A673 (cell line): Measurements from ENCODE around the gene NAV1. TPM values are rescaled to one million over a fixed set of nuclear protein-coding genes. Genes with fewer than 3 reads are reported as not detected.
A peak's percentile ranks its signal among the peaks of the same experiment; 100 is the strongest.

Source experiments
- BruUV-seq: library from RNA; stranded (reverse); fragments of 400-500 nt; replicated peaks from 2 replicates; lab custom pipeline; 2021; lab: Mats Ljungman, UMichigan
- CTCF ChIA-PET: fragments of 300-600 bp; sonication (Branson Sonifier 250); formaldehyde crosslinking; loops from one replicate; lab custom pipeline; 2022; ENCODE audit warnings: antibody characterized with exemption; lab: Charles Lee
- POLR2A ChIA-PET: fragments of 300-600 bp; sonication (Branson Sonifier 250); formaldehyde crosslinking; loops from one replicate; lab custom pipeline; 2022; ENCODE audit warnings: antibody characterized with exemption; ENCODE audit not compliant: low non-redundant PET; lab: Charles Lee
- DNase-seq: peaks from one replicate; pipeline ENCODE4 v3.0.0-alpha.2; 2015; ENCODE audit warnings: low spot score
- H3K27ac ChIP-seq: fragments of 200-600 bp; sonication (generic); 2 replicates; pipeline ENCODE4 v1.5.1; 2016; ENCODE audit warnings: mixed run types, low read depth, mild to moderate bottlenecking, mixed read lengths, antibody characterized with exemption, low read length; ENCODE audit not compliant: poor library complexity, severe bottlenecking
- H3K27me3 ChIP-seq: fragments of 200-600 bp; sonication (generic); replicated peaks from 2 replicates; pipeline ENCODE4 v1.6.1; 2017; ENCODE audit warnings: mixed run types, low read depth, mild to moderate bottlenecking, mixed read lengths, antibody characterized with exemption, low read length; ENCODE audit not compliant: insufficient read depth, poor library complexity
- H3K36me3 ChIP-seq: fragments of 200-600 bp; sonication (generic); 2 replicates; pipeline ENCODE4 v1.6.1; 2016; ENCODE audit warnings: mixed run types, mild to moderate bottlenecking, mixed read lengths, antibody characterized with exemption, low read length; ENCODE audit not compliant: insufficient read depth, poor library complexity, severe bottlenecking
- H3K4me1 ChIP-seq: fragments of 200-600 bp; sonication (generic); 2 replicates; pipeline ENCODE4 v1.6.1; 2017; ENCODE audit warnings: mixed run types, mild to moderate bottlenecking, mixed read lengths, antibody characterized with exemption, low read length; ENCODE audit not compliant: insufficient read depth, poor library complexity, severe bottlenecking
- H3K4me3 ChIP-seq: fragments of 200-600 bp; sonication (generic); 2 replicates; pipeline ENCODE4 v1.5.1; 2016; ENCODE audit warnings: low read depth, mixed run types, mild to moderate bottlenecking, mixed read lengths, low read length; ENCODE audit not compliant: poor library complexity, severe bottlenecking
- H3K9me3 ChIP-seq: fragments of 200-600 bp; sonication (generic); 2 replicates; pipeline ENCODE4 v1.6.1; 2016; ENCODE audit warnings: mixed run types, low read depth, mild to moderate bottlenecking, mixed read lengths, antibody characterized with exemption, low read length; ENCODE audit not compliant: poor library complexity, severe bottlenecking
- EZH2 ChIP-seq: fragments of 200-600 bp; sonication (generic); IDR thresholded peaks from 2 replicates; pipeline ENCODE4 v1.6.1; 2017; ENCODE audit warnings: borderline replicate concordance, low read depth, mild to moderate bottlenecking, mixed read lengths, antibody characterized with exemption, low read length; ENCODE audit not compliant: poor library complexity, severe bottlenecking
- intact Hi-C: fragments of 100-400 bp; cut with micrococcal nuclease; formaldehyde crosslinking; loops from one replicate; pipeline ENCODE4 v1.10.0; 2022; ENCODE audit not compliant: unreplicated experiment
- total RNA-seq: library from RNA; stranded (reverse); gene quantifications from 2 replicates; pipeline ENCODE4 v1.2.3, GENCODE V29; 2021
- TF ChIP-seq, protein P1 (sequence below): fragments of 300-800, 200-600 bp; sonication (generic); conservative IDR thresholded peaks from 2 replicates; pipeline ENCODE4 v1.5.1; 2017; ENCODE audit warnings: low read depth, mild to moderate bottlenecking, antibody characterized with exemption, low read length, moderate library complexity, mixed read lengths

The NAV1 gene
- total RNA-seq, 1 experiment from 2014 or later, result 48.2 TPM

GRCh38 chr1:201499795-201500669, 38.9 kb upstream of the NAV1 start:
- ChIA-PET POLR2A (no interaction called here), CTCF (interaction anchor here (4.5 kb wide), 1 partner anchor 12 kb away, joined by 37 read pairs; no protein-coding TSS in a partner anchor)
- intact Hi-C loops, result no loop called here

GRCh38 chr1:201500670-201501120, 38.2 kb upstream of the NAV1 start:
- Histone ChIP-seq H3K27me3 (no peaks in the 10 kb centered on the region), H3K9me3 (no peaks in the 10 kb centered on the region), H3K4me3 (no peak overlapping the region), H3K27ac (peak overlapping the region; percentile 61), H3K36me3 (peaks cover 24% of the 10 kb centered on the region), H3K4me1 (peaks cover 56% of the 10 kb centered on the region)
- ChIA-PET POLR2A (no interaction called here), CTCF (interaction anchor here (4.5 kb wide), 1 partner anchor 12 kb away, joined by 37 read pairs; no protein-coding TSS in a partner anchor)
- BruUV-seq, result no TSS peak
- intact Hi-C loops, result no loop called here
- DNase-seq, result no peak
- TF ChIP-seq, protein P1, sequence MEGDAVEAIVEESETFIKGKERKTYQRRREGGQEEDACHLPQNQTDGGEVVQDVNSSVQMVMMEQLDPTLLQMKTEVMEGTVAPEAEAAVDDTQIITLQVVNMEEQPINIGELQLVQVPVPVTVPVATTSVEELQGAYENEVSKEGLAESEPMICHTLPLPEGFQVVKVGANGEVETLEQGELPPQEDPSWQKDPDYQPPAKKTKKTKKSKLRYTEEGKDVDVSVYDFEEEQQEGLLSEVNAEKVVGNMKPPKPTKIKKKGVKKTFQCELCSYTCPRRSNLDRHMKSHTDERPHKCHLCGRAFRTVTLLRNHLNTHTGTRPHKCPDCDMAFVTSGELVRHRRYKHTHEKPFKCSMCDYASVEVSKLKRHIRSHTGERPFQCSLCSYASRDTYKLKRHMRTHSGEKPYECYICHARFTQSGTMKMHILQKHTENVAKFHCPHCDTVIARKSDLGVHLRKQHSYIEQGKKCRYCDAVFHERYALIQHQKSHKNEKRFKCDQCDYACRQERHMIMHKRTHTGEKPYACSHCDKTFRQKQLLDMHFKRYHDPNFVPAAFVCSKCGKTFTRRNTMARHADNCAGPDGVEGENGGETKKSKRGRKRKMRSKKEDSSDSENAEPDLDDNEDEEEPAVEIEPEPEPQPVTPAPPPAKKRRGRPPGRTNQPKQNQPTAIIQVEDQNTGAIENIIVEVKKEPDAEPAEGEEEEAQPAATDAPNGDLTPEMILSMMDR, result no peak
- no peak for TF ChIP-seq EZH2

More at GRCh38 chr1:201499795-201500669, 38.9 kb upstream of the NAV1 start:
- no peak overlapping the region for H3K4me3 ChIP-seq
- no TSS peak for BruUV-seq
- peaks cover 31% of the 10 kb centered on the region for H3K36me3 ChIP-seq
- no peaks in the 10 kb centered on the region for H3K9me3 ChIP-seq
- H3K27me3 ChIP-seq, result no peaks in the 10 kb centered on the region
- no peak for DNase-seq
- H3K4me1 ChIP-seq, result peaks cover 49% of the 10 kb centered on the region
- peak overlapping the region; percentile 61 for H3K27ac ChIP-seq
- TF ChIP-seq, protein P1, result no peak
- no peak for TF ChIP-seq EZH2

- TF ChIP-seq, protein P1, result no peak
- no peak for TF ChIP-seq EZH2
- H3K27ac ChIP-seq, result peak overlapping the region; percentile 61
- no peak overlapping the region for H3K4me3 ChIP-seq
- no peaks in the 10 kb centered on the region for H3K27me3 ChIP-seq
- H3K36me3 ChIP-seq, result peaks cover 20% of the 10 kb centered on the region
- ChIA-PET POLR2A (no interaction called here), CTCF (interaction anchor here (2.9 to 4.5 kb wide), 2 partner anchors 11 to 20 kb away, joined by 15 to 37 read pairs; no protein-coding TSS in a partner anchor)
- no TSS peak for BruUV-seq
- intact Hi-C loops, result no loop called here
- H3K4me1 ChIP-seq, result peaks cover 58% of the 10 kb centered on the region
- H3K9me3 ChIP-seq, result no peaks in the 10 kb centered on the region
- no peak for DNase-seq
Measured at GRCh38 chr1:201501144-201501543, 37.8 kb upstream of the NAV1 start.
